Spleen (tissue), 11 donors: Measurements from ENCODE around the gene SPP1. TPM values are rescaled to one million over a fixed set of nuclear protein-coding genes. Genes with fewer than 3 reads are reported as not detected.
"Not testable (repeated sequence)": the region's sequence is repeated elsewhere in the genome, so short reads cannot be mapped to it uniquely, and the experiment has no call there.

Experiments used
- DNase-seq: peaks from one replicate; pipeline ENCODE4 v3.0.0-alpha.2; 2020
- H3K27ac ChIP-seq, 8 donors: fragments of 200-600 bp; sonication (generic) in 7 of 8; 1 replicate in 4 of 8; 2 replicates in 4 of 8; pipeline versions ENCODE4 v1.5.0 to v1.8.0; 2016 to 2021; ENCODE audit warnings: inconsistent platforms in 4 of 8, mild to moderate bottlenecking in 4 of 8, moderate library complexity in 1 of 8
- H3K27me3 ChIP-seq, 7 donors: fragments of 200-600 bp; sonication (generic) in 6 of 7; replicated peaks in 1 of 7; 1 replicate in 4 of 7; 2 replicates in 3 of 7; pipeline versions ENCODE4 v1.5.0 to v1.8.0; 2016 to 2021; ENCODE audit warnings: inconsistent platforms in 3 of 7, mild to moderate bottlenecking in 1 of 7
- H3K36me3 ChIP-seq, 6 donors: fragments of 200-600 bp; sonication (generic) in 5 of 6; 1 replicate in 4 of 6; 2 replicates in 2 of 6; pipeline versions ENCODE4 v1.5.0 to v1.8.0; 2016 to 2021; ENCODE audit warnings: inconsistent platforms in 2 of 6
- H3K4me1 ChIP-seq, 6 donors: fragments of 200-600 bp; sonication (generic) in 5 of 6; 1 replicate in 3 of 6; 2 replicates in 3 of 6; pipeline versions ENCODE4 v1.5.0 to v1.8.0; 2016 to 2021; ENCODE audit warnings: inconsistent platforms in 3 of 6
- H3K4me3 ChIP-seq, 8 donors: fragments of 200-600 bp; sonication (generic) in 7 of 8; 1 replicate in 4 of 8; 2 replicates in 4 of 8; pipeline versions ENCODE4 v1.5.0 to v1.8.0; 2016 to 2021; ENCODE audit warnings: inconsistent platforms in 4 of 8, mild to moderate bottlenecking in 4 of 8, moderate library complexity in 2 of 8
- H3K9me3 ChIP-seq, 8 donors: fragments of 200-600 bp; sonication (generic) in 7 of 8; 1 replicate in 4 of 8; 2 replicates in 4 of 8; pipeline versions ENCODE4 v1.5.0 to v1.8.0; 2016 to 2021; ENCODE audit warnings: inconsistent platforms in 4 of 8
- CTCF ChIP-seq, 11 experiments: fragments of 200-600 bp in 7 of 11; fragments of 450-650 bp in 4 of 11; sonication (generic) in 4 of 11; IDR thresholded peaks in 8 of 11; conservative IDR thresholded peaks in 3 of 11; 1 replicate in 7 of 11; 2 replicates in 4 of 11; pipeline versions ENCODE4 v1.4.0 to v1.8.0; 2016 to 2021; ENCODE audit warnings: antibody characterized with exemption in 11 of 11, inconsistent platforms in 4 of 11, mild to moderate bottlenecking in 1 of 11
- POLR2A ChIP-seq, 3 donors: fragments of 450-650 bp; IDR thresholded peaks; one replicate each; pipeline ENCODE4 v1.5.1; 2017; ENCODE audit warnings: antibody characterized with exemption in 3 of 3, mild to moderate bottlenecking in 1 of 3
- POLR2AphosphoS5 ChIP-seq, 3 donors: sonication (generic); formaldehyde crosslinking; IDR thresholded peaks; one replicate each; pipeline ENCODE4 v1.5.1; 2017; ENCODE audit warnings: antibody characterized with exemption in 3 of 3
- WGBS, 5 donors: extraction: QIAGEN DNeasy Blood & Tissue Kit in 3 of 5; methylation state at CpG; one replicate each; pipeline versions ENCODE4 v1.1.5 to v1.1.7; 2013 to 2018; 5-methylcytosine and 5-hydroxymethylcytosine counted together
- intact Hi-C: fragments of 100-400 bp; cut with DNase I; formaldehyde crosslinking; loops from one replicate; pipeline ENCODE4 v1.15.0; 2023; ENCODE audit warnings: low total_unique reads
- polyA plus RNA-seq, 3 donors: library from polyadenylated mRNA; stranded (reverse); fragments of 200-250 nt; gene quantifications; one replicate each; pipeline ENCODE4 v1.2.1, GENCODE V29; 2013
- total RNA-seq, 7 donors: library from RNA; depleted of rRNA in 3 of 7; stranded (reverse); fragments of >200 nt in 3 of 7; fragmentation: NEBNext Ultra II Directional in 4 of 7; extraction: Animal tissue kit (Norgen Biotek cat#: 25700) in 4 of 7; gene quantifications; one replicate each; pipeline versions ENCODE4 v1.1.0 to v1.2.1, GENCODE V29; 2016 to 2021
- donor health status: healthy with polysubstance abuse.
- donor health status: DM: no; HTN: no; CAD: no; lungs with moderate emphysema.
- donor health status: DM: no; HTN: no; CAD: no.
- donor health status: Bipolar disorder and iron deficiency.
- donor health status: healthy.
- donor health status: DM: no; HTN: no; CAD: no.
- donor health status: DM: yes; HTN: yes; CAD: no.

SPP1 gene
- total and polyA plus RNA-seq, 10 donors = 0.28 to 18.4 (median 2.0) TPM

DNA sequence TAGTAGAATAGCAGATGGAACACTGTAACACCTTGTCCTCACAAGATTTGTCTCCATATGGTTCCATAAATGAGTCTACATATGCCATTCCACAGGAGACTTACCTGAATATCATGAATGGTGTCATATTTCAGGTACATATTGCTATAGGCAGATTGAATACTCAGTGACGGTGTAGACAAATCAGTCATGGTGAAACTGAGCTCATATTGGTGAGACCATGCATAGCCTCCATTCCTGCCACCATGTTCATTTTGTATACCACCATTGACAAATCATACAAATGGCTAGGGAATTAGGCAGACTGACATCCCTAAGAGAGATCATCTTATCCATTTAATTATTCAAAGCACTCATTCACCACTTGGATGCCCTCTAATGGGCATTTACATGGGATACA is 38.0 kb upstream of the SPP1 start:
- WGBS, 5 donors = 89 to 100% (median 95%) methylated on average over 1 of the region's 1 CpG
- Histone ChIP-seq H3K27me3 (no peaks in the 10 kb centered on the region), H3K4me3 (no peak overlapping the region), H3K9me3 (peaks cover 0 to under 1% (median 0%) of the 10 kb centered on the region in 8 donors), H3K4me1 (no peaks in the 10 kb centered on the region), H3K27ac (no peak overlapping the region), H3K36me3 (no peaks in the 10 kb centered on the region)
- intact Hi-C loops = no loop called here
- TF ChIP-seq POLR2AphosphoS5 (IDR thresholded peaks at IDR 0.05) = no peak
- TF ChIP-seq CTCF (IDR thresholded peaks at IDR 0.05 in 8 of 11, conservative IDR thresholded peaks at IDR 0.05 in 3 of 11) = no peak
- no peak for TF ChIP-seq POLR2A (IDR thresholded peaks at IDR 0.05)
- no peak for DNase-seq

DNA sequence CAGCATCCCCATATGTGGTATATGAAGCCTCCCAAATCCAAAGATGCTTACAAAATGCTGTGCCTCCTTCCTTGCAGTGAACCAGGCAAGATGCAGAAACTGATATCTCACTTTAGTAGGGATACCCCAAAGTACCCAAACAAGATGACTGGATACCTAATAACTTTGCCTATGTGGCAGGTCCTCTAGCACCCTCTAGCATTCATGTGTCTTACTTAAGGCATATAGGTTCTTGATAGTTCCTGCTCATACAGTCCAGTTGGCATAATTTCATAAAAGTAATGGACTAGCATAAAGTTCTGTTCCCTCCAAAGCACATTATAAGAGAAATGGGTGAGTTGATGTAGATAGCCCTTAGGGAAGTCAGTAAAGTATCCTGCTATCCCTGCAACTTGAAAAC is 36.8 kb upstream of the SPP1 start:
- no peaks in the 10 kb centered on the region for H3K27me3 ChIP-seq
- TF ChIP-seq POLR2AphosphoS5 (IDR thresholded peaks at IDR 0.05) (no peak), CTCF (IDR thresholded peaks at IDR 0.05 in 8 of 11, conservative IDR thresholded peaks at IDR 0.05 in 3 of 11) (no peak), POLR2A (IDR thresholded peaks at IDR 0.05) (no peak)
- H3K4me3 ChIP-seq = no peak overlapping the region
- H3K4me1 ChIP-seq = no peaks in the 10 kb centered on the region
- H3K9me3 ChIP-seq = no peaks in the 10 kb centered on the region
- no peaks in the 10 kb centered on the region for H3K36me3 ChIP-seq
- H3K27ac ChIP-seq = no peak overlapping the region
- intact Hi-C loops = no loop called here
- DNase-seq = no peak

- Histone ChIP-seq H3K4me1 (no peaks in the 10 kb centered on the region), H3K27me3 (no peaks in the 10 kb centered on the region), H3K4me3 (no peak overlapping the region), H3K36me3 (no peaks in the 10 kb centered on the region), H3K9me3 (no peaks in the 10 kb centered on the region), H3K27ac (no peak overlapping the region)
- WGBS, 5 donors = 81 to 94% (median 89%) methylated on average over 2 of the region's 2 CpGs
- intact Hi-C loops = no loop called here
- TF ChIP-seq POLR2AphosphoS5 (IDR thresholded peaks at IDR 0.05) = no peak
- no peak for TF ChIP-seq POLR2A (IDR thresholded peaks at IDR 0.05)
- TF ChIP-seq CTCF (IDR thresholded peaks at IDR 0.05 in 8 of 11, conservative IDR thresholded peaks at IDR 0.05 in 3 of 11) = no peak
- no peak for DNase-seq
These were observed 35.4 kb upstream of the SPP1 start for GRCh38 chr4:87939978-87940690.

DNA sequence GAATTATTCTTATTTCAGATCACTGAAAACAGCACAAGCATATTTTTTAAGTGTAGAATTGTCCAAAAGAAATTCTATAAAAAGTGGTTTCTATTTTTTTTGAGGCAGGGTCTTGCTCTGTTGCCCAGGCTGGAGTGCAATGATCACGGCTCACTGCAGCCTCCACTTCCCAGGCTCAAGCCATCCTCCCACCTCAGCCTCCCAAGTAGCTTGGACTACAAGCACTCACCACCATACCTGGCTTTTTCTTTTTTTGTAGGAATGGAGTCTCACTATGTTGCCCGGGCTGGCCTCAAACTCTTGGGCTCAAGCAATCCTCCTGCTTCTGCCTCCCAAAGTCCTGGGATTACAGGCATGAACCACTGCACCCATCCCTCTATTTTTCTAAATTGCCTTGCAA is 34.7 kb upstream of the SPP1 start:
- H3K27me3 ChIP-seq, H3K36me3 ChIP-seq, H3K4me3 ChIP-seq, H3K4me1 ChIP-seq, H3K9me3 ChIP-seq, intact Hi-C loops, DNase-seq, H3K27ac ChIP-seq: not testable (repeated sequence)
- 87 to 100% (median 94%) methylated on average over 2 of the region's 2 CpGs for WGBS, 5 donors
